ENCODE results near the gene UPK3A. TPM values are rescaled to one million over a fixed set of nuclear protein-coding genes. Genes with fewer than 3 reads are reported as not detected.
A peak's percentile ranks its signal among the peaks of the same experiment; 100 is the strongest.

UPK3A gene
- total and polyA plus RNA-seq, 2 of the 13 experiments (the other 11 are each of a cell fraction or from before 2014, with no cell fraction given): 10.5 to 13.8 TPM

DNA sequence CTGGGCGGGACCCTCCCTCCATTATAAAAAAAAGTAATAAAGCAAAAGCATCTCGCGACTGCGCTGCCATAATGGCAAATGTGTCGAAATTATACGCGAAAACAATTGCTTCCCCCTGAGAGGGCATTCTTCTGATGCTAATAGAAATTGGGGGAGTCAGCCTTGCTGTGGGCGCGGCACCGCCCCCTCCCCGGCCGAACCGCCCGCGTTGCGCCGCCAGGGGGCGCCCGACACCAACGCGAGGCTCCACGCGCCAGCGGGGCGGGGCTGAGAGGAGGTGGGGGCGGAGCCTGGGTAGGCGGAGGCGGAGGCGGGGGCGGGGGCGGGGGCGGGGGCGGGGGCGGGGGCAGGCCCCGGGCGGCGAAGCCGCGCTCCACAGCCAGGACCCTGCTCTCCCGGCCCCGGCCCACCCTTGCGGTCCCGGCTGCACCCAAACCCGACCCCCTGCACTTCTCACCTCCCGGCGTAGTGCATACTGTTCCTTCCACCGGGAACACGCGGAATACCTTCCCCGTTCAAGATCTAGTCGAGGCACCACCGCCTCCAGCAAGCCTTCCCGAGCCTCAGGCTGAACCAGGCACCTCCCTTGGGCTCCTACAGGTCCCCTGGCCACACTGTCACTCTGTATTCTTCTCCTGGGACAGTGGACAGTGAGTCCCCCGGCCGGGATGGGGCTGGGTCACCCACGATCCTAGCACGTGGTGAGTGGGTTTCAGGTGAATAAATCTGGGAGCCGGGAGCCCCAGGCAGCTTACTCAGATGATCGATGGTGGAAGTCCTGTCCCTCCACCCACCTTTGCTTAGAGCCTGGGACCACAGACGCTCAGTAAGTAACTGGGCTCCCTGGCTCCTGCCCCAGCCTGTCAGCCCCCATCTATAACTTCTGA, 15.5 kb upstream of the UPK3A start (continued):
- TF ChIP-seq E2F5 (CRISPR knock-in tag; conservative IDR thresholded peaks at IDR 0.05) (no peak), HOXA5 (CRISPR knock-in tag; IDR thresholded peaks at IDR 0.05) (no peak), FOXC1 (CRISPR knock-in tag; IDR thresholded peaks at IDR 0.05; ENCODE audit: borderline replicate concordance) (0 out of 2 replicates have a peak, but pooled peaks have one; percentile 40), MEF2D (CRISPR knock-in tag; IDR thresholded peaks at IDR 0.05) (0 out of 2 replicates have a peak, but pooled peaks have one; percentile 36), KDM5A (IDR thresholded peaks at IDR 0.05; ENCODE audit: borderline replicate concordance, low read length) (0 out of 2 replicates have a peak, but pooled peaks have one; percentile 41), ZNF205 (CRISPR knock-in tag; IDR thresholded peaks at IDR 0.05) (0 out of 2 replicates have a peak, but pooled peaks have one; percentile 16), ZNF136 (CRISPR knock-in tag; IDR thresholded peaks at IDR 0.05; ENCODE audit: low read depth) (no peak), GLMP (CRISPR knock-in tag; IDR thresholded peaks at IDR 0.05; ENCODE audit: borderline replicate concordance) (no peak), SNAPC4 (CRISPR knock-in tag; IDR thresholded peaks at IDR 0.05) (0 out of 2 replicates have a peak, but pooled peaks have one; percentile 41), KAT2B (IDR thresholded peaks at IDR 0.05; ENCODE audit: borderline replicate concordance, low read depth, low read length) (no peak), ZNF232 (CRISPR knock-in tag; IDR thresholded peaks at IDR 0.05; ENCODE audit: borderline replicate concordance) (no peak), LCORL (IDR thresholded peaks at IDR 0.05) (no peak), LCORL (CRISPR knock-in tag; IDR thresholded peaks at IDR 0.05) (peak; percentile 55; the same call in 1 of the 2 replicates), NFE2L2 (IDR thresholded peaks at IDR 0.05; ENCODE audit: low read length) (no peak), ZNF44 (CRISPR knock-in tag; IDR thresholded peaks at IDR 0.05) (no peak)
- TF ChIP-seq, protein P1, sequence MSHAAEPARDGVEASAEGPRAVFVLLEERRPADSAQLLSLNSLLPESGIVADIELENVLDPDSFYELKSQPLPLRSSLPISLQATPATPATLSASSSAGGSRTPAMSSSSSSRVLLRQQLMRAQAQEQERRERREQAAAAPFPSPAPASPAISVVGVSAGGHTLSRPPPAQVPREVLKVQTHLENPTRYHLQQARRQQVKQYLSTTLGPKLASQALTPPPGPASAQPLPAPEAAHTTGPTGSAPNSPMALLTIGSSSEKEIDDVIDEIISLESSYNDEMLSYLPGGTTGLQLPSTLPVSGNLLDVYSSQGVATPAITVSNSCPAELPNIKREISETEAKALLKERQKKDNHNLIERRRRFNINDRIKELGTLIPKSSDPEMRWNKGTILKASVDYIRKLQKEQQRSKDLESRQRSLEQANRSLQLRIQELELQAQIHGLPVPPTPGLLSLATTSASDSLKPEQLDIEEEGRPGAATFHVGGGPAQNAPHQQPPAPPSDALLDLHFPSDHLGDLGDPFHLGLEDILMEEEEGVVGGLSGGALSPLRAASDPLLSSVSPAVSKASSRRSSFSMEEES (CRISPR knock-in tag; IDR thresholded peaks at IDR 0.05): 0 out of 2 replicates have a peak, but pooled peaks have one; percentile 6
- TF ChIP-seq, protein P2, sequence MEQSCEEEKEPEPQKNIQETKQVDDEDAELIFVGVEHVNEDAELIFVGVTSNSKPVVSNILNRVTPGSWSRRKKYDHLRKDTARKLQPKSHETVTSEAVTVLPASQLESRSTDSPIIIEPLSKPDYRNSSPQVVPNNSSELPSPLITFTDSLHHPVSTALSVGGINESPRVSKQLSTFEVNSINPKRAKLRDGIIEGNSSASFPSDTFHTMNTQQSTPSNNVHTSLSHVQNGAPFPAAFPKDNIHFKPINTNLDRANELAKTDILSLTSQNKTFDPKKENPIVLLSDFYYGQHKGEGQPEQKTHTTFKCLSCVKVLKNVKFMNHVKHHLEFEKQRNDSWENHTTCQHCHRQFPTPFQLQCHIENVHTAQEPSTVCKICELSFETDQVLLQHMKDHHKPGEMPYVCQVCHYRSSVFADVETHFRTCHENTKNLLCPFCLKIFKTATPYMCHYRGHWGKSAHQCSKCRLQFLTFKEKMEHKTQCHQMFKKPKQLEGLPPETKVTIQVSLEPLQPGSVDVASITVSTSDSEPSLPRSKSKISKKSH (CRISPR knock-in tag; IDR thresholded peaks at IDR 0.05; ENCODE audit: borderline replicate concordance): 0 out of 2 replicates have a peak, but pooled peaks have one; percentile 37
